SU-DHL-6 (cell line): Measurements from ENCODE around the gene TCTA.

Source experiments
- H2AFZ ChIP-seq: fragments of 200-600 bp; sonication (generic); 2 replicates; pipeline ENCODE4 v1.6.1; 2014; ENCODE audit warnings: low read depth, mild to moderate bottlenecking, moderate library complexity, mixed read lengths, antibody characterized with exemption, low read length; ENCODE audit not compliant: severe bottlenecking
- H3F3A ChIP-seq: fragments of 200-600 bp; shearing (Covaris generic); 2 replicates; pipeline ENCODE4 v1.6.0; 2016; ENCODE audit warnings: antibody characterized with exemption, mild to moderate bottlenecking; ENCODE audit not compliant: insufficient read depth
- H3K27ac ChIP-seq: fragments of 200-600 bp; sonication (generic); 2 replicates; pipeline ENCODE4 v1.5.1; 2016; ENCODE audit warnings: low read depth, mild to moderate bottlenecking, low read length, moderate library complexity, mixed read lengths
- H3K27me3 ChIP-seq: fragments of 200-600 bp; sonication (generic), shearing (Covaris generic); 2 replicates; pipeline ENCODE4 v1.6.0; 2014; ENCODE audit warnings: mild to moderate bottlenecking, low read length
- H3K36me3 ChIP-seq: fragments of 200-600 bp; sonication (generic); 2 replicates; pipeline ENCODE4 v1.6.1; 2014; ENCODE audit warnings: mild to moderate bottlenecking, low read length, mixed read lengths
- H3K4me2 ChIP-seq: fragments of 300-600, 200-600 bp; shearing (Covaris generic), sonication (generic); 2 replicates; pipeline ENCODE4 v1.6.0; 2014; ENCODE audit warnings: low read length, low read depth, mild to moderate bottlenecking; ENCODE audit not compliant: poor library complexity, severe bottlenecking
- H3K4me3 ChIP-seq: fragments of 200-600 bp; sonication (generic); 2 replicates; pipeline ENCODE4 v1.5.1; 2014; ENCODE audit warnings: antibody characterized with exemption, low read length, mild to moderate bottlenecking, mixed read lengths; ENCODE audit not compliant: insufficient read depth, poor library complexity, severe bottlenecking
- H3K79me2 ChIP-seq: fragments of 200-600 bp; sonication (generic); 2 replicates; pipeline ENCODE4 v1.6.1; 2014; ENCODE audit warnings: mild to moderate bottlenecking, low read length, moderate library complexity; ENCODE audit not compliant: insufficient read depth
- H3K9ac ChIP-seq: fragments of 200-600 bp; sonication (generic); 2 replicates; pipeline ENCODE4 v1.7.0; 2014; ENCODE audit warnings: mild to moderate bottlenecking, low read length
- H3K9me2 ChIP-seq: fragments of 200-600 bp; sonication (generic); replicated peaks from 2 replicates; pipeline ENCODE4 v1.6.1; 2014; ENCODE audit warnings: low read length; ENCODE audit not compliant: insufficient read depth
- H3K9me3 ChIP-seq: fragments of 200-600 bp; sonication (generic); 2 replicates; pipeline ENCODE4 v1.6.1; 2014; ENCODE audit warnings: low read length, mixed read lengths; ENCODE audit not compliant: insufficient read depth
- H4K20me1 ChIP-seq: fragments of 200-600 bp; sonication (generic); 2 replicates; pipeline ENCODE4 v1.6.1; 2014; ENCODE audit warnings: low read depth, mild to moderate bottlenecking, antibody characterized with exemption, low read length, moderate library complexity, mixed read lengths
- EZH2phosphoT487 ChIP-seq: fragments of 200-600 bp; sonication (generic), shearing (Covaris generic); conservative IDR thresholded peaks from 2 replicates; pipeline ENCODE4 v1.6.1; 2018; ENCODE audit warnings: mild to moderate bottlenecking, antibody characterized with exemption, low read length, moderate library complexity, mixed read lengths
- TF ChIP-seq, protein P1 (sequence below): fragments of 200-600 bp; sonication (generic); IDR thresholded peaks from one replicate; pipeline ENCODE4 v1.5.1; 2017; ENCODE audit warnings: antibody characterized with exemption, mild to moderate bottlenecking, low read length, moderate library complexity; ENCODE audit not compliant: insufficient read depth, poor library complexity, severe bottlenecking

TCTA gene

GRCh38 chr3:49415931-49416601 lies 3.8 kb downstream of the TCTA start:
- Histone ChIP-seq H4K20me1 (no peaks in the 10 kb centered on the region; the same call in 1 of the 2 replicates), H3K9me3 (no peaks in the 10 kb centered on the region), H3K27me3 (no peaks in the 10 kb centered on the region), H3K9ac (peak overlapping the region; percentile 10; the same call in 1 of the 2 replicates), H3K9me2 (no peaks in the 10 kb centered on the region), H3K27ac (peak overlapping the region; percentile 60), H3F3A (peaks cover 6% of the 10 kb centered on the region; the same call in 1 of the 2 replicates), H2AFZ (no peak overlapping the region), H3K36me3 (no peaks in the 10 kb centered on the region), H3K4me2 (peak overlapping the region; percentile 26), H3K79me2 (peaks cover 22% of the 10 kb centered on the region), H3K4me3 (no peak overlapping the region)
- TF ChIP-seq, protein P1, sequence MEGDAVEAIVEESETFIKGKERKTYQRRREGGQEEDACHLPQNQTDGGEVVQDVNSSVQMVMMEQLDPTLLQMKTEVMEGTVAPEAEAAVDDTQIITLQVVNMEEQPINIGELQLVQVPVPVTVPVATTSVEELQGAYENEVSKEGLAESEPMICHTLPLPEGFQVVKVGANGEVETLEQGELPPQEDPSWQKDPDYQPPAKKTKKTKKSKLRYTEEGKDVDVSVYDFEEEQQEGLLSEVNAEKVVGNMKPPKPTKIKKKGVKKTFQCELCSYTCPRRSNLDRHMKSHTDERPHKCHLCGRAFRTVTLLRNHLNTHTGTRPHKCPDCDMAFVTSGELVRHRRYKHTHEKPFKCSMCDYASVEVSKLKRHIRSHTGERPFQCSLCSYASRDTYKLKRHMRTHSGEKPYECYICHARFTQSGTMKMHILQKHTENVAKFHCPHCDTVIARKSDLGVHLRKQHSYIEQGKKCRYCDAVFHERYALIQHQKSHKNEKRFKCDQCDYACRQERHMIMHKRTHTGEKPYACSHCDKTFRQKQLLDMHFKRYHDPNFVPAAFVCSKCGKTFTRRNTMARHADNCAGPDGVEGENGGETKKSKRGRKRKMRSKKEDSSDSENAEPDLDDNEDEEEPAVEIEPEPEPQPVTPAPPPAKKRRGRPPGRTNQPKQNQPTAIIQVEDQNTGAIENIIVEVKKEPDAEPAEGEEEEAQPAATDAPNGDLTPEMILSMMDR = no peak
- no peak for TF ChIP-seq EZH2phosphoT487

DNA sequence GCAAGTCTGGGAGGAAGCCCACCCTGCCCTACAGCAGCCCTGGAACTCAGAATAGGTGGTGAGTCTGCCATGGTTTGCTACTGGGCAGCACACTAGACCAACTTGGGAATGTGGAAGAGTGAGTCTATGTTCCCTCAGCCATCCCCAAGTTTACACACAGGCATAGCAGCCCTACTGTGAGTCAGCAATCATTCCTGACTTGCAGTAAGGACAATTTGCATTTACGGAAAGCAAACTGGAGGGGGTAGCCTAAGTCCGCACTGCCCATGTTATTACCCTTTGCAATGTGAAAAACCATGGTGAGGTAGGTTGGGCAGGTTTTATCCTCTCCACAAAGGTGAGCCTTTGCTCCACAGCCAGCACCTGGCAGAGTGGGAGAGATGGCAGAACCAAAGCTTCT lies 4.6 kb downstream of the TCTA start:
- Histone ChIP-seq H3K4me2 (no peak overlapping the region), H3K27ac (peak overlapping the region; percentile 60), H3F3A (peaks cover 6% of the 10 kb centered on the region; the same call in 1 of the 2 replicates)

DNA sequence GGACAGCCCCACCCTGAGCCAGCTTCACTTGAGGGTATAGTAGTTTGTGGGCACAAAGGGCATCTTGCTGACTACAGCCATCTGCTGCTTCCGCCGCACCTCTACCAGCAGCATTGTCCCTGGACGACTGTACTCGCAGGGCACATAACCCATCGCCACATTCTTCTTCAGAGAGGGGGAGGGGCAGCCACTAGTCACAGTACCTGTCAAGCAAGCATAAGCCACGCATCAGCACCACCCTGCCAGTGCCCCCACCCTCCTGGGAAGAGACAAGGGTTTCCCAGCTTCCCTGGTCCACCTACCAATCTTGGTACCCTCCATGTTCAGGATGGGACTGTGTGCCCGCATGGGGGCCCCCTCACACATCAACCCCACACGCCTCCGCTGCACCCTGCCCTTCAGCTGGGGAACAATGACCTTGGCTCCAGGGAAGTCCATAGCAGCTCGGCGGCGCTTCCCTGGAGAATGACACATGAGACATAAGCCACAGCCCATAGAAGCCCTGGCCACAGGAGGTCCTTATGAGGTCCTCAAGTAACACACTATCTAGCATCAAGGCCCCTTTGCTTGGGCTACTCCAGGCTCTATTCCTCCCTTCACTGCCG lies 5.4 kb downstream of the TCTA start:
- peaks cover 6% of the 10 kb centered on the region; the same call in 1 of the 2 replicates for H3F3A ChIP-seq
- H3K9me3 ChIP-seq = no peaks in the 10 kb centered on the region
- H3K4me3 ChIP-seq = no peak overlapping the region
- H3K27me3 ChIP-seq = no peaks in the 10 kb centered on the region
- H3K9me2 ChIP-seq = no peaks in the 10 kb centered on the region
- no peaks in the 10 kb centered on the region for H4K20me1 ChIP-seq
- no peak overlapping the region for H3K4me2 ChIP-seq
- H2AFZ ChIP-seq = no peak overlapping the region
- TF ChIP-seq EZH2phosphoT487 = no peak
- TF ChIP-seq, protein P1 = no peak
- H3K9ac ChIP-seq = no peak overlapping the region
- no peak overlapping the region for H3K27ac ChIP-seq
- H3K36me3 ChIP-seq = no peaks in the 10 kb centered on the region
- peaks cover 11% of the 10 kb centered on the region for H3K79me2 ChIP-seq

More for the DNA sequence above, 4.6 kb downstream of the TCTA start:
- Histone ChIP-seq H3K9ac (no peak overlapping the region), H3K4me3 (no peak overlapping the region), H3K79me2 (peaks cover 15% of the 10 kb centered on the region), H3K27me3 (no peaks in the 10 kb centered on the region), H3K36me3 (no peaks in the 10 kb centered on the region), H4K20me1 (no peaks in the 10 kb centered on the region), H3K9me3 (no peaks in the 10 kb centered on the region), H3K9me2 (no peaks in the 10 kb centered on the region), H2AFZ (no peak overlapping the region)
- no peak for TF ChIP-seq EZH2phosphoT487
- TF ChIP-seq, protein P1 = no peak
